H7 (cell line): ENCODE data around the gene KCTD3. TPM values are rescaled to one million over a fixed set of nuclear protein-coding genes. Genes with fewer than 3 reads are reported as not detected.

Experiments used
- DNase-seq: peaks from one replicate; pipeline ENCODE4 v3.0.0; 2012
- H3K27me3 ChIP-seq: 2 replicates; pipeline ENCODE4 v1.6.0; 2011; ENCODE audit warnings: mild to moderate bottlenecking, low read length; ENCODE audit not compliant: control insufficient read depth, insufficient read depth
- H3K36me3 ChIP-seq: replicated peaks from 2 replicates; pipeline ENCODE4 v1.5.1; 2011; ENCODE audit warnings: low read length; ENCODE audit not compliant: control insufficient read depth, insufficient read depth
- H3K4me3 ChIP-seq: 2 replicates; pipeline ENCODE4 v1.5.1; 2011; ENCODE audit warnings: low read depth, mild to moderate bottlenecking, control low read depth, low read length, moderate library complexity; ENCODE audit not compliant: insufficient read depth
- total RNA-seq: library from RNA; depleted of rRNA; stranded (reverse); fragments of >200 nt; shearing (Covaris generic); gene quantifications from 2 replicates; pipeline ENCODE4 v1.2.3, GENCODE V29; 2014

KCTD3 gene
- total RNA-seq, 1 experiment from 2014 or later, result 67.9 TPM

- Histone ChIP-seq H3K4me3 (no peak overlapping the region), H3K36me3 (no peaks in the 10 kb centered on the region), H3K27me3 (no peaks in the 10 kb centered on the region)
- no peak for DNase-seq
Observed at GRCh38 chr1:215543806-215544205, 23.3 kb upstream of the KCTD3 start.

- Histone ChIP-seq H3K27me3 (no peaks in the 10 kb centered on the region), H3K4me3 (no peak overlapping the region)
Observed at GRCh38 chr1:215544566-215544965, 22.5 kb upstream of the KCTD3 start.

GRCh38 chr1:215545096-215545495, 22.0 kb upstream of the KCTD3 start:
- no peak overlapping the region for H3K4me3 ChIP-seq
- H3K27me3 ChIP-seq, result no peaks in the 10 kb centered on the region
- DNase-seq, result no peak
- no peaks in the 10 kb centered on the region for H3K36me3 ChIP-seq

More at GRCh38 chr1:215544566-215544965, 22.5 kb upstream of the KCTD3 start:
- no peaks in the 10 kb centered on the region for H3K36me3 ChIP-seq
- no peak for DNase-seq

DNA sequence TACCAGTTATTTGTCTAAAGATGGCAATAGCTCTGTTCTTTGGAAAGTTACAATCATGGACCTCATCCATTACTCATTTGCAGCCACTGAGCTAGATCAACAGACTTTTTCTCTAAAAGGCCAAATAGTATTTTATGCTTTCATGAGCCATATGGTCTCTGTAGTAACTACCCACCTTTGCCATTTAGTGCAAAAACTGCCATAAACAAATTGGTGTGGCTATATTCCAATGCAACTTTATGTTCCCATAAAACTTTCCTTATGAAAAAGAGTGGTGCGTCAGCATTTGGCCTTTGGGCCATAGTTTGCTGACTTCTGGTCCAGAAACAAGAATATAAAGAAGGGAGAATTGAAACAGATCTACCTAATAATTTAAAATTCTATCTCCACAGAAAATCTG, 20.1 kb upstream of the KCTD3 start:
- Histone ChIP-seq H3K36me3 (no peaks in the 10 kb centered on the region), H3K27me3 (no peaks in the 10 kb centered on the region), H3K4me3 (no peak overlapping the region)
- DNase-seq, result no peak

DNA sequence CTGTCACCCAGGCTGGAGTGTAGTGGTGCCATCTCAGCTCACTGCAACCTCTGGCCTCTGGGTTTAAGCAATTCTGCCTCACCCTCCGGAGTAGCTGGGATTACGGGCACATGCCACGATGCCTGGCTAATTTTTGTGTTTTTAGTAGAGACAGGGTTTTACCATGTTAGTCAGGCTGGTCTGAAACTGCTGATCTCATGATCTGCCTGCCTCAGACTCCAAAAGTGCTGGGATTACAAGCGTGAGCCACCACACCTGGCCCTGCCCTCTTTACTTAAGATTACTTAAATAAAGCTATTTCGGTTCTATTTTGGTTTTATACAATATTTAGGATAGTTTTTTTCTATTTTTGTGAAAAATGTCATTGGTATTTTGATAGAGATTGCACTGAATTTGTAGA, 15.3 kb upstream of the KCTD3 start:
- no peak for DNase-seq
- Histone ChIP-seq H3K4me3 (no peak overlapping the region), H3K27me3 (no peaks in the 10 kb centered on the region), H3K36me3 (no peaks in the 10 kb centered on the region)

- Histone ChIP-seq H3K4me3 (no peak overlapping the region), H3K27me3 (no peaks in the 10 kb centered on the region), H3K36me3 (no peaks in the 10 kb centered on the region)
- no peak for DNase-seq
Observed at GRCh38 chr1:215554865-215555264, 12.2 kb upstream of the KCTD3 start.

GRCh38 chr1:215555531-215555930, 11.6 kb upstream of the KCTD3 start:
- DNase-seq, result no peak
- no peaks in the 10 kb centered on the region for H3K36me3 ChIP-seq
- no peaks in the 10 kb centered on the region for H3K27me3 ChIP-seq
- H3K4me3 ChIP-seq, result no peak overlapping the region

DNA sequence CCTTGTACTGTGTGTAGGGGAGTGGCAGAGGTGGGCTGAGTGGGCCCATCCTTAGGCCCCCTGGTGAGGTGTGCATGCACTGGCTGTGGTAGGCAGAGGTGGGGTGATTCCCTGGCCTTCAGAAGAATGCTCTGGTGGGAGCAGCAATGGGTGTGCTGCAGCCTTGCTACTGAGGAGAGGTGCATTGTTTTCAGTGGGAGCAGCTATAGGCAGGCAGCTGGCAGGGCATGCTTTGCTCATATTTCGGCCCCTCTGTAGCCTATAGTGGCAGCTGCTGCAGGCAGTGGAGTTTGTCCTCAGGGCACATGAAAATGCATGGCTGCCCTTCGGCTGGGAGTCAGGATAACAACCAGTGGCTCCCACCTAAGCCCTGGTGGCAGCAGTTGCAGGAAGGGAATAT, 10.1 kb upstream of the KCTD3 start:
- no peak for DNase-seq
- H3K27me3 ChIP-seq, result no peaks in the 10 kb centered on the region
- no peaks in the 10 kb centered on the region for H3K36me3 ChIP-seq
- H3K4me3 ChIP-seq, result no peak overlapping the region

DNA sequence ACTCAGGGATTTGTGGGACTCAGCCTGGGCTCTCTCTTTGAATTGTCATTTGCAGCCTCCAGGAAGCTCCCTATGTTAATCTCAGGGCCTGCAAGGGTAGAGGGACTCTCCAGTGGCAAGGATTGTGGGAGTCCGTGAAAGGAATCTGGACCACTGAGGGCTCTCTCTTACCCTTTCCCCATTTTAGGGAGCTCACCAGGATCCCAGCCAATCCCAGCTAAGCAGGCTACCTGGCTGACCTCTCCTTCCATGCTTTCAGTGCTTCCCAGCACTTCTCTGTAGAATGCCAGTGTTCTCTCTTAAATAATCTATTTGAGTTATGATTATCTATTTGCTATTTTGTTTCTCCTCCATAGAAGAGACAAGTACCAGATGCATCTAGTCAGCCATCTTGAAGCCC, 9.6 kb upstream of the KCTD3 start:
- no peaks in the 10 kb centered on the region for H3K36me3 ChIP-seq
- no peak overlapping the region for H3K4me3 ChIP-seq
- H3K27me3 ChIP-seq, result no peaks in the 10 kb centered on the region
- no peak for DNase-seq

- H3K36me3 ChIP-seq, result no peaks in the 10 kb centered on the region
- DNase-seq, result no peak
- H3K4me3 ChIP-seq, result no peak overlapping the region
- H3K27me3 ChIP-seq, result no peaks in the 10 kb centered on the region
Observed at GRCh38 chr1:215557992-215558626, 9.0 kb upstream of the KCTD3 start.

GRCh38 chr1:215567491-215568298, 591 bp downstream of the KCTD3 start:
- Histone ChIP-seq H3K4me3 (peak overlapping the region; percentile 63), H3K27me3 (no peaks in the 10 kb centered on the region), H3K36me3 (no peaks in the 10 kb centered on the region)
- DNase-seq, result peak; percentile 83

DNA sequence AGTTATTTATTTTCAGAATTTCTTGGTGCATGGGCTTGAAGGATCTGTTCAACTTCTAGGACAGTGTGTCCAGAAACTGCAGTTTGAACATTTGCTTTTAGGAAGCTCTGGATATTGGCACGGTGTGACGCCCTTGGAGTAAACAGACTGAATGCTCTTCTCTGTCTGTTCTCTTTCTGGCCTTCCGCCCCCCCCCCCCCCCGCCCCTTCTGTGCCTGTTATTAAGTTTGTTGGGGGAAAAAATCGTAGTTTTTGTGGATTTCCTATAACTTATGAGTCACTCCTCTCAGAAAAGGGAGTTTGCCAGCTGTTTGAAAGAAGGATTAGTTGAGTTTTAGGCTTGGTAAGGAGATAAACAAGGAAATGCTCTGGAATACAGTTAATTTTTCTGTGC, 1.2 kb downstream of the KCTD3 start:
- H3K36me3 ChIP-seq, result no peaks in the 10 kb centered on the region
- DNase-seq, result peak; percentile 31
- H3K27me3 ChIP-seq, result no peaks in the 10 kb centered on the region

DNA sequence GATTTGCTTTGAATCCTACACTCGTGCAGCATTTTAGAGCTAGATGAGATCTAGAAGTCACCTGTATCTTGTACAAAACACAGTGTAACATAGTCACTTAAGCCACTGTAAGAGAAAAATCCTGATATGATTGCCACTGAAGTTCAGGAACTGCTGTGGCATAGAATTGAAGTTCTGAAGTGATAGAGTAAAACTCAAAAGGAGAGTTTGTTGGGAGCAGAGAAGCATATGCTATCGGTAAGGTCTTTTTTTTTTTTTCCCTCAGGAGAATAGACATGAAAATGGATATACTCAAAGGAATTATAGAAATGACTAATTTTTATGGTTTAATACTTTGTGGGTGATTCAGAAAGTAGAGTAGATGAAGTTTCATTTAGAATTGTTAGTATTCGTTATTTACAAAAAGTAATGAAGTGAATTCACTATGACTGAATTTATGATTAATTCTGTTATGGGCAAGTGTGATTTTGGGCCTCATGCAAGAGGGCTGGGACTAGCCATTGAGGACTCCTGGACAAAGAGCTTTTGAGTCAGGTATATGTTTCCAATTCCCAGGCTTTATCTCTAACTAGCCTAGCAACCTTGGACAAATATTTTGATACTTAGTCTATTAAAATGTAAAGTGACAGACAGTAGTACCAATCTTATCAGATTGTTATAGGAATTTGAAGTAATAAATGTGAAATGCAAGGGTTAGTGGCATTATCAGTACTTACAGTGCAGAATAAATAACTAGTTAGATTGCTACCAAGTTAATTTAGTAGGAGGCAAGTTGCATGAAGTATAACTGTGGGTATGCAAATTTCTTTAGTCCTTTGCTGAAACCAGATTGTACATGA, 3.1 kb downstream of the KCTD3 start:
- Histone ChIP-seq H3K27me3 (no peaks in the 10 kb centered on the region), H3K36me3 (0 out of 2 replicates have a peak, but pooled peaks cover 1% of the 10 kb centered on the region), H3K4me3 (no peak overlapping the region)
- DNase-seq, result no peak

More for the DNA sequence above, 1.2 kb downstream of the KCTD3 start:
- H3K4me3 ChIP-seq, result peak overlapping the region; percentile 63

DNA sequence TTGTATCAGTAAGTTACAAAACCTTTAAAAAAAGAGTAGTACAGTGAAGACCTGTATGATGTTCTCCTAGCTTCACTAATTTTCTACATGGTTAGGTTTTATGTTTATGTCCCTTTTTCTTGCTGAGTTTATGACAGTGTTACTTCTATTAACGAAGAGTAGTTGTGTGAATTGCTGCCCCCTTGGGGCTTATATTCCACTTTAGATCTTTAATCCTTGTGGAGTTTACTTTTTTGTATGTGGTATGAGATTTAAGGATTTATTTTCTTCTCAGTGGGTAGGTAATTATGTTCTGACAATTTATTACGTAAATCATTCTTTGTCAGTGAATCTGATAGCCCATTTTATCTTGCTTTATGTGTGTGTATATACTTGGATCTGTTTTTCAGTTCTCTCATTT, 14.8 kb downstream of the KCTD3 start:
- DNase-seq, result no peak
- peaks cover 6% of the 10 kb centered on the region for H3K36me3 ChIP-seq
- H3K27me3 ChIP-seq, result no peaks in the 10 kb centered on the region
- H3K4me3 ChIP-seq, result no peak overlapping the region
